NCI-H2081 treated with DMSO at 0.1 percent for 48 hours (cell line): ENCODE results near the gene LAMA5.

ENCODE experiments used
- DNase-seq: peaks from one replicate; lab custom pipeline; 2025; lab: John Stamatoyannopoulos, UW

LAMA5 gene

GRCh38 chr20:62282877-62283503, 84.1 kb downstream of the LAMA5 start:
- no peak for DNase-seq

- no peak for DNase-seq
Observed at GRCh38 chr20:62282103-62282502, 85.0 kb downstream of the LAMA5 start.

- DNase-seq: no peak
Observed at GRCh38 chr20:62281161-62281933, 85.8 kb downstream of the LAMA5 start.

- DNase-seq: no peak
Observed at GRCh38 chr20:62280303-62280702, 86.8 kb downstream of the LAMA5 start.

GRCh38 chr20:62277253-62277652, 89.9 kb downstream of the LAMA5 start:
- DNase-seq: no peak

- no peak for DNase-seq
Observed at GRCh38 chr20:62276439-62276838, 90.7 kb downstream of the LAMA5 start.

- DNase-seq: no peak
Observed at GRCh38 chr20:62275219-62275618, 91.9 kb downstream of the LAMA5 start.

- no peak for DNase-seq
Observed at GRCh38 chr20:62274332-62274950, 92.7 kb downstream of the LAMA5 start.

GRCh38 chr20:62273416-62273815, 93.7 kb downstream of the LAMA5 start:
- no peak for DNase-seq

- no peak for DNase-seq
Observed at GRCh38 chr20:62272200-62272599, 94.9 kb downstream of the LAMA5 start.

- no peak for DNase-seq
Observed at GRCh38 chr20:62269871-62270270, 97.2 kb downstream of the LAMA5 start.

GRCh38 chr20:62269378-62269777, 97.7 kb downstream of the LAMA5 start:
- DNase-seq: no peak

- no peak for DNase-seq
Observed at GRCh38 chr20:62268228-62268900, 98.7 kb downstream of the LAMA5 start.

GRCh38 chr20:62267543-62267942, 99.6 kb downstream of the LAMA5 start:
- no peak for DNase-seq

- DNase-seq: no peak
Observed at GRCh38 chr20:62266851-62267250, 100.3 kb downstream of the LAMA5 start.

GRCh38 chr20:62266340-62266739, 100.8 kb downstream of the LAMA5 start:
- DNase-seq: no peak

GRCh38 chr20:62265365-62265764, 101.7 kb downstream of the LAMA5 start:
- DNase-seq: no peak

- no peak for DNase-seq
Observed at GRCh38 chr20:62263396-62263795, 103.7 kb downstream of the LAMA5 start.

- DNase-seq: no peak
Observed at GRCh38 chr20:62262064-62262463, 105.0 kb downstream of the LAMA5 start.

- no peak for DNase-seq
Observed at GRCh38 chr20:62259294-62259565, 107.9 kb downstream of the LAMA5 start.
